Kidney (tissue), 14 donors: ENCODE measurements around the gene CD3D. TPM values are rescaled to one million over a fixed set of nuclear protein-coding genes. Genes with fewer than 3 reads are reported as not detected.

Experiments used
- DNase-seq, 5 donors: peaks; one replicate each; pipeline ENCODE4 v3.0.0-alpha.2; 2013 to 2020
- FAIRE-seq: peaks from 2 replicates; lab custom pipeline; 2012; peaks lifted over from hg19 to GRCh38; lab: Jason Lieb, UNC
- H3K27ac ChIP-seq, 2 donors: one replicate each; pipeline ENCODE4 v1.7.0; 2013; ENCODE audit warnings: low read depth in 2 of 2, low read length in 2 of 2, inconsistent platforms in 1 of 2
- H3K27me3 ChIP-seq: one replicate; pipeline ENCODE4 v1.7.1; 2013; ENCODE audit warnings: low read length, inconsistent platforms; ENCODE audit not compliant: control insufficient read depth, insufficient read depth
- H3K36me3 ChIP-seq, 3 donors: one replicate each; pipeline versions ENCODE4 v1.7.0 to v1.7.1; 2013; ENCODE audit warnings: low read length in 3 of 3, control low read depth in 1 of 3, inconsistent platforms in 1 of 3; ENCODE audit not compliant: insufficient read depth in 3 of 3, control insufficient read depth in 2 of 3
- H3K4me1 ChIP-seq, 3 donors: one replicate each; pipeline versions ENCODE4 v1.7.0 to v1.7.1; 2013; ENCODE audit warnings: low read length in 3 of 3, inconsistent platforms in 1 of 3, low read depth in 1 of 3; ENCODE audit not compliant: control insufficient read depth in 2 of 3, insufficient read depth in 2 of 3
- H3K4me3 ChIP-seq, 3 donors: one replicate each; pipeline versions ENCODE4 v1.7.0 to v1.8.1; 2013; ENCODE audit warnings: low read length in 3 of 3, control low read depth in 1 of 3, inconsistent platforms in 1 of 3
- H3K9ac ChIP-seq, 3 donors: one replicate each; pipeline versions ENCODE4 v1.7.0 to v1.7.1; 2013; ENCODE audit warnings: low read length in 3 of 3, control low read depth in 1 of 3, inconsistent platforms in 1 of 3
- H3K9me3 ChIP-seq, 3 donors: one replicate each; pipeline versions ENCODE4 v1.7.0 to v1.7.1; 2013; ENCODE audit warnings: low read length in 3 of 3, control low read depth in 1 of 3, inconsistent platforms in 1 of 3; ENCODE audit not compliant: control insufficient read depth in 2 of 3, insufficient read depth in 1 of 3
- CTCF ChIP-seq: IDR thresholded peaks from 3 replicates; pipeline ENCODE4 v1.5.1; 2012; ENCODE audit warnings: mild to moderate bottlenecking, moderate library complexity, borderline replicate concordance; ENCODE audit not compliant: insufficient read depth; ENCODE audit errors: extremely low read depth
- intact Hi-C: fragments of 100-400 bp; cut with DNase I; formaldehyde crosslinking; loops from one replicate; pipeline ENCODE4 v1.11.1; 2022
- polyA plus RNA-seq: library from polyadenylated mRNA; stranded (reverse); fragments of 350-450 nt; fragmentation: Illumina TruSeq; extraction: RNeasy Lipid Tissue Mini Kit (QIAGEN cat#74804); gene quantifications from one replicate; pipeline ENCODE4 v1.2.3, GENCODE V29; 2014; ENCODE audit warnings: low read depth, low replicate concordance; ENCODE audit not compliant: insufficient read depth
- total RNA-seq: library from RNA; stranded (reverse); fragmentation: NEBNext Ultra II Directional; extraction: Animal tissue kit (Norgen Biotek cat#: 25700); gene quantifications from one replicate; pipeline ENCODE4 v1.2.1, GENCODE V29; 2021
- donor health status: control.
- donor health status: control.
- donor health status: control.
- donor health status: control.
- donor health status: control.
- donor health status: DM: yes; HTN: yes; CAD: no.
- donor health status: Normal renal cell carcinoma (clear cell type).

Gene CD3D
- total and polyA plus RNA-seq, 2 donors from 2014 or later = 1.4 to 8.7 TPM

- peaks cover 3 to 61% (median 37%) of the 10 kb centered on the region in 3 donors for H3K36me3 ChIP-seq
- no peaks in the 10 kb centered on the region for H3K9me3 ChIP-seq
- intact Hi-C loops = no loop called here
- no peak overlapping the region for H3K27ac ChIP-seq
- no peaks in the 10 kb centered on the region for H3K27me3 ChIP-seq
- FAIRE-seq = no peak
- no peak overlapping the region for H3K9ac ChIP-seq
- no peak for TF ChIP-seq CTCF
- no peak for DNase-seq
- no peaks in the 10 kb centered on the region for H3K4me1 ChIP-seq
- H3K4me3 ChIP-seq = no peak overlapping the region
Measured at GRCh38 chr11:118373871-118374270, 31.4 kb upstream of the CD3D start.

- no peak overlapping the region for H3K4me3 ChIP-seq
- H3K9me3 ChIP-seq = no peaks in the 10 kb centered on the region
- H3K27ac ChIP-seq = no peak overlapping the region
- no peaks in the 10 kb centered on the region for H3K27me3 ChIP-seq
- DNase-seq = no peak
- intact Hi-C loops = no loop called here
- no peak for TF ChIP-seq CTCF
- H3K9ac ChIP-seq = no peak overlapping the region
- FAIRE-seq = no peak
- H3K4me1 ChIP-seq = no peaks in the 10 kb centered on the region
- peaks cover 3 to 61% (median 38%) of the 10 kb centered on the region in 3 donors for H3K36me3 ChIP-seq
Measured at GRCh38 chr11:118373263-118373662, 30.8 kb upstream of the CD3D start.

GRCh38 chr11:118370774-118371173 lies 28.3 kb upstream of the CD3D start:
- intact Hi-C loops = no loop called here
- Histone ChIP-seq H3K9me3 (no peaks in the 10 kb centered on the region), H3K4me3 (no peak overlapping the region), H3K4me1 (no peaks in the 10 kb centered on the region), H3K27ac (no peak overlapping the region), H3K27me3 (no peaks in the 10 kb centered on the region), H3K9ac (no peak overlapping the region), H3K36me3 (peaks cover 3 to 65% (median 43%) of the 10 kb centered on the region in 3 donors)
- no peak for DNase-seq
- no peak for FAIRE-seq
- TF ChIP-seq CTCF = no peak

GRCh38 chr11:118366287-118366686 lies 23.8 kb upstream of the CD3D start:
- Histone ChIP-seq H3K4me1 (no peaks in the 10 kb centered on the region), H3K4me3 (no peak overlapping the region), H3K9me3 (no peaks in the 10 kb centered on the region), H3K36me3 (peaks cover 3 to 38% (median 27%) of the 10 kb centered on the region in 3 donors), H3K27me3 (no peaks in the 10 kb centered on the region), H3K27ac (no peak overlapping the region), H3K9ac (no peak overlapping the region)
- no peak for FAIRE-seq
- no peak for DNase-seq
- no peak for TF ChIP-seq CTCF
- intact Hi-C loops = no loop called here
